SK-N-SH (cell line): Measurements from ENCODE around the gene WDR26.

Source experiments
- FOXJ3 ChIP-seq: sonication (generic); formaldehyde crosslinking; IDR thresholded peaks from 2 replicates; pipeline ENCODE4 v1.5.1; 2020; ENCODE audit warnings: mild to moderate bottlenecking, missing genetic modification reagents
- PBX3 ChIP-seq: IDR thresholded peaks from 2 replicates; pipeline ENCODE4; 2012
- POLR2AphosphoS5 ChIP-seq: IDR thresholded peaks from 2 replicates; pipeline ENCODE4 v1.6.1; 2012; ENCODE audit warnings: low read depth, low read length
- TAF1 ChIP-seq: IDR thresholded peaks from 2 replicates; pipeline ENCODE4 v1.6.1; 2012; ENCODE audit warnings: low read depth, mild to moderate bottlenecking, low read length, moderate library complexity, borderline replicate concordance
- TEAD4 ChIP-seq: IDR thresholded peaks from 2 replicates; pipeline ENCODE4 v1.4.0; 2012; ENCODE audit warnings: mild to moderate bottlenecking, borderline replicate concordance; ENCODE audit not compliant: insufficient read depth
- TF ChIP-seq, protein P1 (sequence below): fragments of 200-600 bp; sonication (generic); IDR thresholded peaks from 2 replicates; pipeline ENCODE4 v1.6.1; 2017; ENCODE audit warnings: antibody characterized with exemption, mild to moderate bottlenecking, moderate library complexity

DNA sequence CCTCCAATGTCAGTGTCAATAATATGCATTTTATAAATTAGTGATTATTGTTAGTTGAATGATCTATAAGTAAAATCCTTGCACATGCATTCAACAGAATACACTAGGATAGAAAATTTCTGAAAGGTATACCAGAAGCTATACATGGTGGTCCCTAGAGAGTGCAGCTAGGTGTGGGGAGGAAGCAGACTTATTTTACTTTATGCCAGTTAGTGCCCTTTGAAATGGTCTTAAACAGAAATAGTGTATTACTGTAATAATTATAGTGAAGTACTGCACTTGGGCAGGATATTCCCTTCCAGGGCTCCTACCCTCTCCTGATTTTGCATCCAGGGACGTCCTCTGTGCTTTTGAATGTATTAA lies 23.2 kb upstream of the WDR26 start:
- TF ChIP-seq TAF1 = no peak
- TF ChIP-seq, protein P1, sequence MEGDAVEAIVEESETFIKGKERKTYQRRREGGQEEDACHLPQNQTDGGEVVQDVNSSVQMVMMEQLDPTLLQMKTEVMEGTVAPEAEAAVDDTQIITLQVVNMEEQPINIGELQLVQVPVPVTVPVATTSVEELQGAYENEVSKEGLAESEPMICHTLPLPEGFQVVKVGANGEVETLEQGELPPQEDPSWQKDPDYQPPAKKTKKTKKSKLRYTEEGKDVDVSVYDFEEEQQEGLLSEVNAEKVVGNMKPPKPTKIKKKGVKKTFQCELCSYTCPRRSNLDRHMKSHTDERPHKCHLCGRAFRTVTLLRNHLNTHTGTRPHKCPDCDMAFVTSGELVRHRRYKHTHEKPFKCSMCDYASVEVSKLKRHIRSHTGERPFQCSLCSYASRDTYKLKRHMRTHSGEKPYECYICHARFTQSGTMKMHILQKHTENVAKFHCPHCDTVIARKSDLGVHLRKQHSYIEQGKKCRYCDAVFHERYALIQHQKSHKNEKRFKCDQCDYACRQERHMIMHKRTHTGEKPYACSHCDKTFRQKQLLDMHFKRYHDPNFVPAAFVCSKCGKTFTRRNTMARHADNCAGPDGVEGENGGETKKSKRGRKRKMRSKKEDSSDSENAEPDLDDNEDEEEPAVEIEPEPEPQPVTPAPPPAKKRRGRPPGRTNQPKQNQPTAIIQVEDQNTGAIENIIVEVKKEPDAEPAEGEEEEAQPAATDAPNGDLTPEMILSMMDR = no peak; the same call in 1 of the 2 replicates
- no peak for TF ChIP-seq PBX3
- no peak for TF ChIP-seq FOXJ3
- TF ChIP-seq POLR2AphosphoS5 = no peak
- no peak for TF ChIP-seq TEAD4
